ENCODE data around the gene IDUA.
"Not testable (repeated sequence)": the region's sequence is repeated elsewhere in the genome, so short reads cannot be mapped to it uniquely, and the experiment has no call there.

IDUA gene

DNA sequence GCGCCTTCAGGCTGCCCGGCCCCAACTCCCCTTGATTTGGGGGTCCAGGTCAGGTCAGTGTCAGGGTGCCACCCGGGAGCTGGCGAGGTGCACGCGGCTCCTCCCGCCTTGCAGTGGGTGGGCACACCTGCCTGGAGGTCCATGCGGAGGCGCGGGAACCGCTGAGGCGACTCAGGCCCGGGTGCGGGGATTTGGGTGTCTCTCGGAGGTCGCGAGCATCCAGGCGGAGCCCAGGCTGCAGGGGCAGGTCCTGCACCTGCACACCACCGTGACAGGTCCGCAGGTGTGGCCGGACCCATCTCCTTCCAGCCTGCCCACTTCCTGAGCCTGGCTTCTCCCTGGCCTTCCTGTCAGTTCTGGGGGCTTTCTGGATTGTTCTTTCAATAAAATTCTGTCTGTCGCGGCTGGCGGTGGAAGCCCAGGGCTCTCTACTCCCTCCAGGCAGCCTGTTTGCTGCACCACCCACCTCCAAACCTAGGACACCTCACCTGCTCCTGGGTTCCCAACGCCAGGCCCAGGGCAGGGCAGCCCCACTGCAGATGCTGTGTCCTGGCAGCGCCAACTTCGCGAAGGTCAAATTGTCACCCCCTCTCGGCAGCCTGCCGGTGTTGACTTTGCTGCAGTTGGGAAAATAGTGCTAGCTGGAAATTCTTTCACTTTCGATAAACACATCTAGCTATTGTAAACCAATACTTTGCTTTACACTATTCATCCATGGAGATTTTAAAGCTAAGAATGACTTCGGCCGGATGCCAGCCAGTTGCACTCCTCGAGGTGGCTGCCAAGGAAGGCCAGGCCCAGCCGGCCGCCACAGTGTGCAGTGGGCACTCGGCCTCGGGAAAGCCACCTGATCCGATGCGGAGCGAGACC, 60.5 kb downstream of the IDUA start:
- peaks cover 22% of the 10 kb centered on the region for H3K4me1 ChIP-seq (ENCODE audit: insufficient read depth, low read length)
- H3K36me3 ChIP-seq (ENCODE audit: insufficient read depth, low read length) = no peaks in the 10 kb centered on the region
- H3K9me3 ChIP-seq (ENCODE audit: control insufficient read depth, insufficient read depth, low read length) = no peaks in the 10 kb centered on the region
- H3K9ac ChIP-seq (ENCODE audit: low read depth, low read length) = no peak overlapping the region; the same call in 1 of the 2 replicates

DNA sequence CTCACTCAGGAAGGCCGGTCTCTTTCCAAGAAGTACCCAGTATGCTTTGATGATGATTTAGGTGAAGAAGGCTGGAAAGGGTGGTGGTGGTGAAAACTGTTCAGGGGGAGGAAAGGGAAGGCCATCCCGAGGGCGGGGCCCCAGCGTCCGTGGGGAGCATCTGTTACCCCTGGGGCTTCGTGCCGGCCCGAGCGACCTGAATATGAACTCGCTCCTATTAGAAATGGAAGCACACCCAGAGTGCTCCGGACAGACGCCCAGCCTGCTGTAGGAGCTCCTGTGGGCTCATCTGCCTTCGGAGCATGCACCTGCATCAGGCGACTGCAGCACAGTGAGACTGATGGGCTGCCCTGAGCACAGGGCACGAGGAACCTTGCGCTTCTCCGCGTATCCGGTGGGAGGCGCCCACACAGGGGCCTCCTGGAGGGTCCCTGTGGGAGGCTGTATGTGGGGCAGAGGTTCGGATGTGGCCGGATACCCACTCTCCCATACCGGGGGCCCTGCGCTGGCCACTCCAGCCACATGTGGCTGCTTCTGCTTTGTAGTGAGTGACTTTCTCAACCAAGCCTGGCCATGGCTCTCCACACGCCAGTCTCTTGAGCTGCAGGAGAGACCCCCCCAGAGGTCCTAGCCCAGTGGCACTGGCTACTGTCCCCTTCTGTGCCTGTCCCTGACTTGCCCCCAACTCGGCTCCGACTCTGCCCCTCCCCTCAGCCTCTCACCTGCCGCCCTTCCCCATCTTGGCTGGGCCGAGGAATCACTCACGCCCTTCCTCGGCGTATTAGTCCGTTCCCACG, 61.3 kb downstream of the IDUA start:
- H3K4me1 ChIP-seq (ENCODE audit: insufficient read depth, low read length) = peaks cover 21% of the 10 kb centered on the region
- H3K9ac ChIP-seq (ENCODE audit: low read depth, low read length) = no peak overlapping the region
- no peaks in the 10 kb centered on the region for H3K9me3 ChIP-seq (ENCODE audit: control insufficient read depth, insufficient read depth, low read length)
- H3K36me3 ChIP-seq (ENCODE audit: insufficient read depth, low read length) = no peaks in the 10 kb centered on the region

DNA sequence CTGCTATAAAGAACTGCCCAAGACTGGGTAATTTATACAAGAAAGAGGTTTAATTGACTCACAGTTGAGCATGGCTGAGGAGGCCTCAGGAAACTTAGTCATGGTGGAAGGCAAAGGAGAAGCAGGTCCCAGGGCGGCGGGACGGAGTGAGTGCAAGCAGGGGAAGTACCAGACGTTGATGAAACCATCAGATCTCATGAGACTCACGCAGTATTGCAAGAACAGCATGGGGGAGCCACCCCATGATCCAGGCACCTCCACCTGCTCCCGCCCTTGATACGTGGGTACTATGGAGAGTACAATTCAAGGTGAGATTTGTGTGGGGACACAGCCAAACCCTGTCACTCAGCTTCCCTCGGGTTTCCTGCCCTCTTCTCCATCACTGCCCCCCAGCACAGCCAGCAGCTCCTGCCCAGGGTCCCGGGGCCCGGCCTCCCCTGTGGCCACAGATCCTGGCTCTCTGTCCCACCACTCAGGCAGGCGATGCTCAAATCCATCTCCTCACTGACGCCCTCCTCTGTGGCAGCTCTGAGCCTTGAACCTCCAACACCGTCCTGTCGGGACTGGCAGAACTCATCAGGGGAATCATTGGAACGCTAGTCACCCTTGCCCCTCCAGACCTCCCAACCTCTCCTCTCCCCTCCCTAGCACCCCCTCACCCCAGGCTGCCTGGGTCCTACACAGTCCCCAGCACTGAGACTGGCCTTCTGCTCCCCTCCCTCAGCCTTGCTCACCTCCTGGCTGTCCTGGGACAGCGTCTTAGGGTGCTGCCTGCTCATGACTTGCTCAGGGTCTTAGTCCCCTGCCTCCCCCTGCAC, 62.1 kb downstream of the IDUA start:
- peaks cover 16% of the 10 kb centered on the region for H3K4me1 ChIP-seq (ENCODE audit: insufficient read depth, low read length)
- no peaks in the 10 kb centered on the region for H3K36me3 ChIP-seq (ENCODE audit: insufficient read depth, low read length)
- no peak overlapping the region for H3K9ac ChIP-seq (ENCODE audit: low read depth, low read length)
- no peaks in the 10 kb centered on the region for H3K9me3 ChIP-seq (ENCODE audit: control insufficient read depth, insufficient read depth, low read length)

DNA sequence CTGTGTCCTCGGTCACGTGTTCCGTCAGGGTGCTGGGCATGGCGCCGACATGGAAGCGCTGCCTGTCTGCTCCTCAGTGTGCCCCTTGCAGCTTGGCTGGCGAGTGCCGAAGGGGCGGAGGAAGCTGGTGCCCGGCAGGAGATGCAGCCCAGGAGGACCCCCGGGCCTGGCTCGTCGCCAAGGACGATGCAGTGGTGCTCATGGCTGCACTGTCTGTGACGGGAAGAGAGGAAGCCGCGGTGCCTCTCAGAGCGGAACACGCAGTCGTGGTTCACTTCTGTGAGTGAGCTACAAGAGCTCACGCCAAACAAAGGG, 62.7 kb downstream of the IDUA start:
- Histone ChIP-seq H3K36me3 (ENCODE audit: insufficient read depth, low read length) (no peaks in the 10 kb centered on the region), H3K9ac (ENCODE audit: low read depth, low read length) (no peak overlapping the region), H3K9me3 (ENCODE audit: control insufficient read depth, insufficient read depth, low read length) (no peaks in the 10 kb centered on the region), H3K4me1 (ENCODE audit: insufficient read depth, low read length) (peaks cover 10% of the 10 kb centered on the region)

DNA sequence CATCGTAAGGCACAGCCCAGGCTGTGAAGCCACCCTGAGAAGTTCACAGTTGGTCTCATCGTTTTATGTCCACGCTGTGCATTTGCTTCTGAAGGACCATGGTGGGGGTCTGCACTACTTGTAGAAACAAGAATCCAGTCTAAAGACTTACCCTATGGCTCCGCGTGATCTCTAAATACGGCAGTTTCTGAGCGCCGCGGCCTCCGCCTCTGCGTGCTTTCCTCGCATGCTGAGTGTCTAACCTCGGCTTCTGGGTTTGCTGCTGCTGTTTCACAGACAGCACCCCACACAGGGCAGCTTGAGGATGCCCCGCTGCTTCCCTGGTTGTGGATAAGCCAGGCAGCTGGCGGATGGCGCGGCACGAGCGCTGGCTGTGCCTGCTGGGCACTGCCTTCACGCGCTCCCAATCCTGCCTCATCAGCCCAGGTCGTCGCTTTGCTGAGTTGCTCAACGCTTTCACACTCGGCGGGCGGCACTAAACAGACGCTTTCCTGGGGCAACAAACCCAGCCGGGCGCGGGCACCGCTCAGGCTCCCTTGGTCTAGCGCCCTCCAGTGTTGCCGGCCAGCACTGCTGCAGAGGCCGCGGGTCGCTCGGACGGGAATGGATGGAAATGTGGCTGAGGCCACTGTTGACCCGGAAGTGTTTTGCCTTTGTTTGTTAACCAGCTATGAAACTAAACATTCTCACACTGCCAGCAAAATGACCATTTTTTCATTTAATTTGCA, 63.8 kb downstream of the IDUA start:
- H3K36me3 ChIP-seq (ENCODE audit: insufficient read depth, low read length) = no peaks in the 10 kb centered on the region
- H3K9me3 ChIP-seq (ENCODE audit: control insufficient read depth, insufficient read depth, low read length) = no peaks in the 10 kb centered on the region
- H3K4me1 ChIP-seq (ENCODE audit: insufficient read depth, low read length) = peaks cover under 1% of the 10 kb centered on the region; the same call in 1 of the 2 replicates
- peak overlapping the region; percentile 25 for H3K9ac ChIP-seq (ENCODE audit: low read depth, low read length)

DNA sequence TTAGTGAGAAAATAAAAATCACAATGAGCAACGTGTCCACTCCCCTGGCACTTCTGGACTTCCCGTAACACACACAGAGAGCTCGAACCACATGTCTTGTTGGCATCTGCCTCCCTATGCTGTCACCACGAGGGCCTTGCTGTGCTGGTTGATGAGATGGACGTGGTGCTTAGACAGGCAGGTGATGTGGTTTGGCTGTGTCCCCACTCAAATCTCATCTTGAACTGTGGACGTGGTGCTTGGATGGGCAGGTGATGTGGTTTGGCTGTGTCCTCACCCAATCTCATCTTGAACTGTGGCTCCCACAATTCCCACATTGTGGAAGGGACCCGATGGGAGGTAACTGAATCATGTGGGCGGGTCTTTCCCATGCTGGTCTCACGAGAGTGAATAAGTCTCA, 64.6 kb downstream of the IDUA start:
- Histone ChIP-seq H3K9ac (ENCODE audit: low read depth, low read length) (no peak overlapping the region), H3K4me1 (ENCODE audit: insufficient read depth, low read length) (no peaks in the 10 kb centered on the region), H3K36me3 (ENCODE audit: insufficient read depth, low read length) (no peaks in the 10 kb centered on the region), H3K9me3 (ENCODE audit: control insufficient read depth, insufficient read depth, low read length) (no peaks in the 10 kb centered on the region)

DNA sequence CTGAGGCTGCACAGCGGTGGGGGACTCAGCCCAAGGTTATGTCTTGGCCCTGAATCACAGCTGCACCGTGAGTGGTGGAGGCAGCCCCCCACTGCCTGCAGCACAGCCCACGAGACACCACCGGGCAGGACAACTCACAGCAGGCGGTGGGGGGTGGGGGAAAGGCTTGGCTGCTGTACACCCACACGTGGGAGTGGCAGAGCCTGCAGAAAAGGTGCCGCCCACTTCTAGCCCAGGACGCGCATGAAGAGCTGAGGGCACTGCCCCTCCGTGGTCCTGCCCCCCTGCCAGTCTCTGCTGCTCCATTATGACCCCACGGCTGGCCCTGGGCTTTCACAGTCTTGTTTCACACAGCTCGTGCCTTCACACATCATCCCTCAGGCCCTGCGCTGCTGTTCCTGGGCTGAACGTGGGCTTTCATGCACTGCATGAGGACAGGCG, 65.4 kb downstream of the IDUA start:
- Histone ChIP-seq H3K9me3 (ENCODE audit: control insufficient read depth, insufficient read depth, low read length) (no peaks in the 10 kb centered on the region), H3K4me1 (ENCODE audit: insufficient read depth, low read length) (no peaks in the 10 kb centered on the region), H3K36me3 (ENCODE audit: insufficient read depth, low read length) (no peaks in the 10 kb centered on the region), H3K9ac (ENCODE audit: low read depth, low read length) (no peak overlapping the region)

DNA sequence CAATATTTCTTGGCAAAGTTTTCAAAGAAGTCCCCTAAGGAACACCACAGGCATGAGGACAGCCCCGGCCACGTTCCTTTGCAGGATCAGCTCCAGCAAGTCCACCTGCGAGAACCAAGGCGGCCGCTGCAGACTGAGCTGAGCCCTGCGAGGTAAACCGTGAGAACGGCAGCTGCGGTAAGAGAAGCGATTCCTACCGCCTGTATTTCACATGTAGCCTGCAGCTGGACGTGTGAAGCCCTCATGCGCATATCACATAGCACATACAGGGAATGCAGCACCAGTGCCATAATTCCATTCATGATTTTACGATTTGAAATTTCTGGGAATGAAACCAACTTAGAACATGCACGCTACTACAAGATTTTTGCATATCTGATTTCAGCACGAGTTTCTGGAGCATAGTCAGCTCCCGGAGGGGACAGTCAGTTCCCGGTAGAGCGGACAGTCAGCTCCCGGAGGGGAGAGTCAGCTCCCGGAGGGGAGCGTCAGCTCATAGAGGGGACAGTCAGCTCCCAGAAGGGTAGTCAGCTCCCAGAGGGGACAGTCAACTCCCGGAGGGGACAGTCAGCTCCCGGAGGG, 66.3 kb downstream of the IDUA start:
- H3K4me1 ChIP-seq (ENCODE audit: insufficient read depth, low read length) = no peaks in the 10 kb centered on the region
- no peaks in the 10 kb centered on the region for H3K36me3 ChIP-seq (ENCODE audit: insufficient read depth, low read length)
- H3K9ac ChIP-seq (ENCODE audit: low read depth, low read length) = no peak overlapping the region
- no peaks in the 10 kb centered on the region for H3K9me3 ChIP-seq (ENCODE audit: control insufficient read depth, insufficient read depth, low read length)

DNA sequence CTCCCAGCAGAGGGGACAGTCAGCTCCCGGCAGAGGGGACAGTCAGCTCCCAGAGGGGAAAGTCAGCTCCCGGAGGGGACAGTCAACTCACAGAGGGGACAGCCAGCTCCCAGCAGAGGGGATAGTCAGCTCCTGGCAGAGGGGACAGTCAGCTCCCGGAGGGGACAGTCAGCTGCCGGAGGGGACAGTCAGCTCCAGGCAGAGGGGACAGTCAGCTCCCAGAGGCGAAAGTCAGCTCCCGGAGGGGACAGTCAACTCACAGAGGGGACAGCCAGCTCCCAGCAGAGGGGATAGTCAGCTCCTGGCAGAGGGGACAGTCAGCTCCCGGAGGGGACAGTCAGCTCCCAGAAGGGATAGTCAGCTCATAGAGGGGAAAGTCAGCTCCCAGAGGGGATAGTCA, 67.0 kb downstream of the IDUA start:
- not testable (repeated sequence) for H3K9me3 ChIP-seq (ENCODE audit: control insufficient read depth, insufficient read depth, low read length); H3K36me3 ChIP-seq (ENCODE audit: insufficient read depth, low read length); H3K9ac ChIP-seq (ENCODE audit: low read depth, low read length); H3K4me1 ChIP-seq (ENCODE audit: insufficient read depth, low read length)
